ENCODE results near the gene GRIN3B. TPM values are rescaled to one million over a fixed set of nuclear protein-coding genes. Genes with fewer than 3 reads are reported as not detected.
A peak's percentile ranks its signal among the peaks of the same experiment; 100 is the strongest.

The GRIN3B gene
- total and polyA plus RNA-seq, 9 of the 15 experiments (the other 6 are each of a cell fraction or from before 2014, with no cell fraction given): 0.06 to 0.95 (median 0.19) TPM; not detected in 6

- TF ChIP-seq RREB1 (CRISPR knock-in tag; IDR thresholded peaks at IDR 0.05) (no peak), PRDM10 (IDR thresholded peaks at IDR 0.05; ENCODE audit: partially characterized antibody) (no peak), ZBED1 (IDR thresholded peaks at IDR 0.05) (no peak), HMBOX1 (IDR thresholded peaks at IDR 0.05) (no peak), CREB1 (IDR thresholded peaks at IDR 0.05) (no peak), CREB1 (CRISPR knock-in tag; IDR thresholded peaks at IDR 0.05) (no peak), NFRKB (IDR thresholded peaks at IDR 0.05; ENCODE audit: low read depth) (no peak), NR4A1 (CRISPR knock-in tag; IDR thresholded peaks at IDR 0.05) (no peak), NR4A1 (tag; IDR thresholded peaks at IDR 0.05) (no peak), ELF4 (CRISPR knock-in tag; IDR thresholded peaks at IDR 0.05) (no peak), ZNF224 (CRISPR knock-in tag; IDR thresholded peaks at IDR 0.05) (no peak), NR1H2 (CRISPR knock-in tag; IDR thresholded peaks at IDR 0.05) (no peak), ZNF707 (CRISPR knock-in tag; conservative IDR thresholded peaks at IDR 0.05) (no peak), EP400 (IDR thresholded peaks at IDR 0.05) (no peak), RBBP5 (IDR thresholded peaks at IDR 0.05; ENCODE audit: borderline replicate concordance, insufficient read depth, low read length, poor library complexity, severe bottlenecking) (no peak), SETDB1 (IDR thresholded peaks at IDR 0.05; ENCODE audit: low read length) (no peak), SIN3B (IDR thresholded peaks at IDR 0.05; ENCODE audit: low read depth) (no peak), OTX1 (CRISPR knock-in tag; IDR thresholded peaks at IDR 0.05) (no peak), U2AF1 (optimal IDR thresholded peaks at IDR 0.05; ENCODE audit: low read depth, low read length) (no peak), RFX7 (CRISPR knock-in tag; IDR thresholded peaks at IDR 0.05) (no peak), PTBP1 (IDR thresholded peaks at IDR 0.05; ENCODE audit: low read depth, low read length) (peak; percentile 82; the same call in 1 of the 2 replicates), CREM (IDR thresholded peaks at IDR 0.05; ENCODE audit: low read depth) (no peak)
These were observed 37.4 kb downstream of the GRIN3B start (continued) for GRCh38 chr19:1037621-1038064.

Data from K562 (cell line).